Measurements from ENCODE around the gene P2RX2. TPM values are rescaled to one million over a fixed set of nuclear protein-coding genes. Genes with fewer than 3 reads are reported as not detected.

The P2RX2 gene
- total RNA-seq, 1 donor from 2014 or later: not detected

DNA sequence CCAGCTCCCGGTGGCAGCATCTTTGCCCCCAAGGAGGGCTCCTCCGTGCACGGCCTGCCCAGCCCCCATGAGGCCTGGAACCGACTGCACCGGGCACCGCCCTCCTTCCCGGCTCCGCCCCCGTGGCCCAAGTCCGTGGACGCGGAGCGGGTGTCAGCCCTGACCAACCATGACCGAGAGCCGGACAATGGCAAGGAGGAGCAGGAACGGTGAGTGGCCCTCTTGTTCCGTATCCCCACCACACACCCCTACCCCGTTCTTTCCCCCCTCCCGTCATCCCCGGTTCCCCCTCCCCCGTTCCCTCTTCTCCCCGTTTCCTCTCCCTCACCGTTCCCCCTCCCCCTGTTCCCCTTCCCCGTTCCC, 36.5 kb upstream of the P2RX2 start:
- Mint-ChIP-seq H3K9me3 (ENCODE audit: unreplicated experiment) (peaks cover 4% of the 10 kb centered on the region), H3K27ac (ENCODE audit: unreplicated experiment) (no peak overlapping the region), H3K4me3 (ENCODE audit: unreplicated experiment) (no peak overlapping the region), H3K4me1 (ENCODE audit: low read depth, unreplicated experiment) (peaks cover 3% of the 10 kb centered on the region), H3K27me3 (ENCODE audit: low read depth, unreplicated experiment) (peaks cover 23% of the 10 kb centered on the region), H3K36me3 (ENCODE audit: low read depth, unreplicated experiment) (peaks cover 9% of the 10 kb centered on the region)
- FAIRE-seq (no peak), DNase-seq (ENCODE audit: low read depth) (no peak)
- Histone ChIP-seq H3K9ac (ENCODE audit: low read length) (no peak overlapping the region), H2AFZ (ENCODE audit: low read depth, low read length) (no peak overlapping the region), H3K4me3 (ENCODE audit: insufficient read depth, low read depth, low read length) (no peak overlapping the region), H3K4me1 (ENCODE audit: insufficient read depth, low read length) (no peaks in the 10 kb centered on the region), H3K79me2 (ENCODE audit: insufficient read depth, low read length) (no peaks in the 10 kb centered on the region), H3K27ac (ENCODE audit: low read depth, low read length) (no peak overlapping the region), H3K27me3 (ENCODE audit: insufficient read depth, low read length) (peaks cover 5% of the 10 kb centered on the region), H3K36me3 (ENCODE audit: insufficient read depth, low read length) (peaks cover 3% of the 10 kb centered on the region), H3K4me2 (ENCODE audit: low read length) (no peak overlapping the region), H3K9me3 (ENCODE audit: insufficient read depth, low read depth, low read length) (no peaks in the 10 kb centered on the region), H4K20me1 (ENCODE audit: insufficient read depth, low read length) (peaks cover 10% of the 10 kb centered on the region)
- TF ChIP-seq, protein P1, sequence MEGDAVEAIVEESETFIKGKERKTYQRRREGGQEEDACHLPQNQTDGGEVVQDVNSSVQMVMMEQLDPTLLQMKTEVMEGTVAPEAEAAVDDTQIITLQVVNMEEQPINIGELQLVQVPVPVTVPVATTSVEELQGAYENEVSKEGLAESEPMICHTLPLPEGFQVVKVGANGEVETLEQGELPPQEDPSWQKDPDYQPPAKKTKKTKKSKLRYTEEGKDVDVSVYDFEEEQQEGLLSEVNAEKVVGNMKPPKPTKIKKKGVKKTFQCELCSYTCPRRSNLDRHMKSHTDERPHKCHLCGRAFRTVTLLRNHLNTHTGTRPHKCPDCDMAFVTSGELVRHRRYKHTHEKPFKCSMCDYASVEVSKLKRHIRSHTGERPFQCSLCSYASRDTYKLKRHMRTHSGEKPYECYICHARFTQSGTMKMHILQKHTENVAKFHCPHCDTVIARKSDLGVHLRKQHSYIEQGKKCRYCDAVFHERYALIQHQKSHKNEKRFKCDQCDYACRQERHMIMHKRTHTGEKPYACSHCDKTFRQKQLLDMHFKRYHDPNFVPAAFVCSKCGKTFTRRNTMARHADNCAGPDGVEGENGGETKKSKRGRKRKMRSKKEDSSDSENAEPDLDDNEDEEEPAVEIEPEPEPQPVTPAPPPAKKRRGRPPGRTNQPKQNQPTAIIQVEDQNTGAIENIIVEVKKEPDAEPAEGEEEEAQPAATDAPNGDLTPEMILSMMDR (IDR thresholded peaks at IDR 0.05; ENCODE audit: insufficient read depth, low read depth, low read length): no peak
- TF ChIP-seq EZH2 (IDR thresholded peaks at IDR 0.05; ENCODE audit: insufficient read depth, low read length): no peak

DNA sequence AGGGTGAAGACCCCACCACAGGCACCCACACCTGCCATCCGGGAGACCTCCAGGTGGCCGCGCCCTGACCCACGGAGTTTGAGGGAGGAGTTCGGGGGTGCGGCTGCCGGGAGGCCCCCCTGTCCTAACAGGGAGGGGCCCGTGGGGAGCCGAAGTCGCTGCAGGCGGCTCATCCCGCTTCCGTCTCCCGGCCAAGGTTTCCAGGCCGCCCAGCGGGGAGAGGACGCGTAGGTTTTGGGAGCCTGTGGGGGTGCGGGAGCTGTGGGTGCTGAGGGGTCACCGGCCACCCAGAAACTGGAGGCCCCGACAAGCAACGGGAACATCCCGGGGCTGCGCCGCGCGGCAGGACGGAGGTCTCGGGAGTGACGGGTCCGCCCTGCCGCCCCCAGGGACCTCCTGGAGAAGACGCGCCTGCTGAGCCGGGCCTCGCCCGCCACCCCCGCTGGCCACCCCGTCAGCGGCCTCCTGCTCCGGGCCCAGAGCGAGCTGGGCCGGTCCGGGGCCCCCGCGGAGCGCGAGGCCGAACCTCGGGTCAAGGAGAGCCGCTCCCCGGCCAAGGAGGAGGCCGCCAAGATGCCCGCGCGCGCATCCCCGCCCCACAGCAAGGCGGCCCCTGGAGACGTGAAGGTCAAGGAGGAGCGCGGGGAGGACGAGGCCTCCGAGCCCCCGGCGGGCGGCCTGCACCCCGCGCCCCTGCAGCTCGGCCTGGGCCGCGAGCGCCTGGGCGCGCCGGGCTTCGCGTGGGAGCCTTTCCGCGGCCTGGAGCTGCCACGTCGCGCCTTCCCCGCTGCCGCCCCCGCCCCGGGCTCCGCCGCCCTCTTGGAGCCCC, 35.8 kb upstream of the P2RX2 start:
- Histone ChIP-seq H3K27ac (ENCODE audit: low read depth, low read length) (no peak overlapping the region), H3K9me3 (ENCODE audit: insufficient read depth, low read depth, low read length) (no peaks in the 10 kb centered on the region), H3K79me2 (ENCODE audit: insufficient read depth, low read length) (no peaks in the 10 kb centered on the region), H3K4me3 (ENCODE audit: insufficient read depth, low read depth, low read length) (no peak overlapping the region), H4K20me1 (ENCODE audit: insufficient read depth, low read length) (peaks cover 10% of the 10 kb centered on the region), H3K4me1 (ENCODE audit: insufficient read depth, low read length) (no peaks in the 10 kb centered on the region), H3K9ac (ENCODE audit: low read length) (no peak overlapping the region), H2AFZ (ENCODE audit: low read depth, low read length) (no peak overlapping the region), H3K36me3 (ENCODE audit: insufficient read depth, low read length) (peaks cover 1% of the 10 kb centered on the region), H3K27me3 (ENCODE audit: insufficient read depth, low read length) (peaks cover 5% of the 10 kb centered on the region), H3K4me2 (ENCODE audit: low read length) (no peak overlapping the region)
- TF ChIP-seq, protein P1 (IDR thresholded peaks at IDR 0.05; ENCODE audit: insufficient read depth, low read depth, low read length): no peak
- peak; percentile 83 for TF ChIP-seq EZH2 (IDR thresholded peaks at IDR 0.05; ENCODE audit: insufficient read depth, low read length)
- DNase-seq (ENCODE audit: low read depth) (no peak), FAIRE-seq (no peak)
- Mint-ChIP-seq H3K27ac (ENCODE audit: unreplicated experiment) (no peak overlapping the region), H3K36me3 (ENCODE audit: low read depth, unreplicated experiment) (peaks cover 8% of the 10 kb centered on the region), H3K4me1 (ENCODE audit: low read depth, unreplicated experiment) (peaks cover 3% of the 10 kb centered on the region), H3K9me3 (ENCODE audit: unreplicated experiment) (peaks cover 4% of the 10 kb centered on the region), H3K27me3 (ENCODE audit: low read depth, unreplicated experiment) (peaks cover 28% of the 10 kb centered on the region), H3K4me3 (ENCODE audit: unreplicated experiment) (no peak overlapping the region)

- no peak overlapping the region for H3K27ac ChIP-seq (ENCODE audit: low read depth, low read length)
- FAIRE-seq: no peak
- Mint-ChIP-seq H3K9me3 (ENCODE audit: unreplicated experiment) (peaks cover 4% of the 10 kb centered on the region), H3K36me3 (ENCODE audit: low read depth, unreplicated experiment) (peaks cover 6% of the 10 kb centered on the region), H3K4me1 (ENCODE audit: low read depth, unreplicated experiment) (peaks cover 3% of the 10 kb centered on the region), H3K27ac (ENCODE audit: unreplicated experiment) (no peak overlapping the region), H3K4me3 (ENCODE audit: unreplicated experiment) (no peak overlapping the region), H3K27me3 (ENCODE audit: low read depth, unreplicated experiment) (peaks cover 31% of the 10 kb centered on the region)
- H2AFZ ChIP-seq (ENCODE audit: low read depth, low read length): no peak overlapping the region
- H3K4me2 ChIP-seq (ENCODE audit: low read length): no peak overlapping the region
- no peaks in the 10 kb centered on the region for H3K79me2 ChIP-seq (ENCODE audit: insufficient read depth, low read length)
- H3K9me3 ChIP-seq (ENCODE audit: insufficient read depth, low read depth, low read length): no peaks in the 10 kb centered on the region
- H3K36me3 ChIP-seq (ENCODE audit: insufficient read depth, low read length): no peaks in the 10 kb centered on the region
- no peak for TF ChIP-seq EZH2 (IDR thresholded peaks at IDR 0.05; ENCODE audit: insufficient read depth, low read length)
- TF ChIP-seq, protein P1 (IDR thresholded peaks at IDR 0.05; ENCODE audit: insufficient read depth, low read depth, low read length): no peak
- no peak for DNase-seq (ENCODE audit: low read depth)
- H3K4me1 ChIP-seq (ENCODE audit: insufficient read depth, low read length): no peaks in the 10 kb centered on the region
- H3K4me3 ChIP-seq (ENCODE audit: insufficient read depth, low read depth, low read length): no peak overlapping the region
- H3K27me3 ChIP-seq (ENCODE audit: insufficient read depth, low read length): peaks cover 5% of the 10 kb centered on the region
- no peak overlapping the region for H3K9ac ChIP-seq (ENCODE audit: low read length)
- peaks cover 10% of the 10 kb centered on the region for H4K20me1 ChIP-seq (ENCODE audit: insufficient read depth, low read length)
Measured at GRCh38 chr12:132583411-132583710, 35.2 kb upstream of the P2RX2 start.

All from astrocyte (in vitro differentiated cells and primary cell).